Measurements from ENCODE around the gene ALLC.

DNA sequence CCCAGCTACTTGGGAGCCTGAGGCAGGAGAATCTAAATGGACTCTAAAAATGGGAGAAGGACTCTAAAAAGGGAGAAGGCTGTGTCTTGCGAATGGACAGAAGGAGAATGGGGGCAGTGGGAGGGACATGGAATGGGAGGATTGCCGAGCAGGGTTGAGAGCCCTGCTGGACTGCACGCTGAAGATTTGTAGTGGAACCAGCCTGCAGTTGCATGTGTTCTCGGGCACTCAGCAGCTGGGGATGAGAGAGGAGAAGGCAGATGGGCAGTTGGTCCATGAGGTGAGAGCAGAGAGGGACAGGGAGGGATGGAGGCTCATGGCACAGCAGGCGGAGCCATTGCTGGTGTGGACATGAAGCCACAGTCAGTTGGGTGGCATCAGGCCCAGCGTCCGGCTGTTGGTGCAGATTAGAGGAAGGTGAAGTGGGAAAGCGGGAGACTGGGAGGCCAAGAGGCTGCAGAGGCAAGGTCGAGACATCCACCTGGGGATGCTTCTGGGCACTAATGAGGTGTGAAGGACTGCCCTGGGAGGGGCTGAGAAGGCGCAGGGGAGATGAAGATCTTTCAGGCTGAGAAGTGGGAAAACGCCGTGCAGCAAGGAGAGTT, 86.1 kb downstream of the ALLC start:
- TF ChIP-seq POLR2A (IDR thresholded peaks at IDR 0.05) (no peak), CTCF (IDR thresholded peaks at IDR 0.05 in 8 of 11, conservative IDR thresholded peaks at IDR 0.05 in 3 of 11) (no peak), POLR2AphosphoS5 (IDR thresholded peaks at IDR 0.05) (no peak)
